Smooth muscle cell (in vitro differentiated cells): Measurements from ENCODE around the gene OR51A4. TPM values are rescaled to one million over a fixed set of nuclear protein-coding genes. Genes with fewer than 3 reads are reported as not detected.

ENCODE experiments used
- DNase-seq: peaks from one replicate; lab custom pipeline; 2025; ENCODE audit not compliant: unreplicated experiment; lab: John Stamatoyannopoulos, UW
- H2AFZ ChIP-seq: fragments of 200-600 bp; sonication (generic); 2 replicates; pipeline ENCODE4 v1.6.0; 2016; ENCODE audit warnings: antibody characterized with exemption, low read depth, mild to moderate bottlenecking
- H3F3A ChIP-seq: fragments of 200-600 bp; sonication (generic); 2 replicates; pipeline ENCODE4 v1.6.0; 2017; ENCODE audit warnings: antibody characterized with exemption, low read depth
- H3K27ac ChIP-seq: fragments of 200-600 bp; sonication (generic); 2 replicates; pipeline ENCODE4 v1.5.1; 2016; ENCODE audit warnings: low read depth, mild to moderate bottlenecking
- H3K27me3 ChIP-seq: fragments of 200-600 bp; sonication (generic); 2 replicates; pipeline ENCODE4 v1.6.1; 2016; ENCODE audit warnings: low read depth, mild to moderate bottlenecking
- H3K36me3 ChIP-seq: fragments of 200-600 bp; sonication (generic); 2 replicates; pipeline ENCODE4 v1.5.1; 2016; ENCODE audit warnings: low read depth
- H3K4me1 ChIP-seq: fragments of 200-600 bp; sonication (generic); 2 replicates; pipeline ENCODE4 v1.5.1; 2016; ENCODE audit warnings: low read depth
- H3K4me2 ChIP-seq: fragments of 200-600 bp; sonication (generic); 2 replicates; pipeline ENCODE4 v1.6.0; 2016; ENCODE audit warnings: mild to moderate bottlenecking
- H3K4me3 ChIP-seq: fragments of 200-600 bp; sonication (generic); 2 replicates; pipeline ENCODE4 v1.5.1; 2016; ENCODE audit warnings: mild to moderate bottlenecking
- H3K79me2 ChIP-seq: fragments of 200-600 bp; sonication (generic); 2 replicates; pipeline ENCODE4 v1.6.0; 2016; ENCODE audit warnings: low read depth, mild to moderate bottlenecking
- H3K9ac ChIP-seq: fragments of 200-600 bp; sonication (generic); 2 replicates; pipeline ENCODE4 v1.6.0; 2016; ENCODE audit warnings: low read depth
- H3K9me3 ChIP-seq: fragments of 200-600 bp; sonication (generic); replicated peaks from 2 replicates; pipeline ENCODE4 v1.5.1; 2016; ENCODE audit warnings: low read depth
- H4K20me1 ChIP-seq: fragments of 200-600 bp; sonication (generic); 2 replicates; pipeline ENCODE4 v1.6.0; 2016; ENCODE audit warnings: low read depth
- WGBS: methylation state at CpG from one replicate; pipeline ENCODE4 v1.1.7; 2016; ENCODE audit warnings: low lambda C conversion rate; 5-methylcytosine and 5-hydroxymethylcytosine counted together
- polyA plus RNA-seq: library from polyadenylated mRNA; unstranded; fragments of >200 nt; fragmentation: Nextera tagmentation; extraction: Ambion mirVana; gene quantifications from 2 replicates; pipeline ENCODE4 v1.2.1, GENCODE V29; 2016
- total RNA-seq: library from RNA; depleted of rRNA; stranded (reverse); fragments of >200 nt; gene quantifications from 2 replicates; pipeline ENCODE4 v1.2.3, GENCODE V29; 2014
- TF ChIP-seq, protein P1 (sequence below): fragments of 200-600 bp; sonication (generic); IDR thresholded peaks from 2 replicates; pipeline ENCODE4 v1.5.1; 2017; ENCODE audit warnings: borderline replicate concordance, mild to moderate bottlenecking, antibody characterized with exemption; ENCODE audit not compliant: insufficient read depth, poor library complexity, severe bottlenecking

OR51A4 gene, protein sequence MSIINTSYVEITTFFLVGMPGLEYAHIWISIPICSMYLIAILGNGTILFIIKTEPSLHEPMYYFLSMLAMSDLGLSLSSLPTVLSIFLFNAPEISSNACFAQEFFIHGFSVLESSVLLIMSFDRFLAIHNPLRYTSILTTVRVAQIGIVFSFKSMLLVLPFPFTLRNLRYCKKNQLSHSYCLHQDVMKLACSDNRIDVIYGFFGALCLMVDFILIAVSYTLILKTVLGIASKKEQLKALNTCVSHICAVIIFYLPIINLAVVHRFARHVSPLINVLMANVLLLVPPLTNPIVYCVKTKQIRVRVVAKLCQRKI
- total RNA-seq (not detected in 2 replicates), polyA plus RNA-seq (not detected in 2 replicates)

DNA sequence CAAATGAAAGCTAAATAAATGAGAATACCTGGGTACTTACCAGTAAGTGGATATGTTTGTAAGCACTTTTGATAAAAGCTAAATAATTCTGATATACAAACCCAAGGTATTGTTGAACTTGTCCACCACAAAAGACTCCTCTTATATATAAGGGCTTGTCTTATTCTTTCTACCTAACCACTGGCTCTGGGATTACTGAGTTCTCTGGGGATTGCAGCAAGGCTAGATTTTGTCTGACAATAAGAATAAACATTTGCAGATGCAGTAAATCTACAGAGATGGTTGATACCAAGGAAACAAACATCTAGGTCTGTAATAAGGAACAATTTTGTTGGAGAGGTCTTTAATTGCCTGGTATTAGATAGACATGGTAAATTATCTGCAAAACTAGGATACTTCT, at the start of gene OR51A4:
OR51A4 (minus strand) TSS at position 101 of the 400 bp plus-strand sequence. CDS start 505 bp downstream, outside the sequence.
- Histone ChIP-seq H3K36me3 (no peaks in the 10 kb centered on the region), H3K79me2 (no peaks in the 10 kb centered on the region), H4K20me1 (no peaks in the 10 kb centered on the region), H3K4me1 (no peaks in the 10 kb centered on the region), H2AFZ (no peak within 1 kb of the TSS), H3K4me2 (no peak within 1 kb of the TSS), H3K9ac (no peak within 1 kb of the TSS), H3K4me3 (no peak within 1 kb of the TSS), H3K27ac (no peak within 1 kb of the TSS), H3F3A (no peaks in the 10 kb centered on the region), H3K27me3 (no peaks in the 10 kb centered on the region), H3K9me3 (no peaks in the 10 kb centered on the region)
- no peak for DNase-seq
- TF ChIP-seq, protein P1, sequence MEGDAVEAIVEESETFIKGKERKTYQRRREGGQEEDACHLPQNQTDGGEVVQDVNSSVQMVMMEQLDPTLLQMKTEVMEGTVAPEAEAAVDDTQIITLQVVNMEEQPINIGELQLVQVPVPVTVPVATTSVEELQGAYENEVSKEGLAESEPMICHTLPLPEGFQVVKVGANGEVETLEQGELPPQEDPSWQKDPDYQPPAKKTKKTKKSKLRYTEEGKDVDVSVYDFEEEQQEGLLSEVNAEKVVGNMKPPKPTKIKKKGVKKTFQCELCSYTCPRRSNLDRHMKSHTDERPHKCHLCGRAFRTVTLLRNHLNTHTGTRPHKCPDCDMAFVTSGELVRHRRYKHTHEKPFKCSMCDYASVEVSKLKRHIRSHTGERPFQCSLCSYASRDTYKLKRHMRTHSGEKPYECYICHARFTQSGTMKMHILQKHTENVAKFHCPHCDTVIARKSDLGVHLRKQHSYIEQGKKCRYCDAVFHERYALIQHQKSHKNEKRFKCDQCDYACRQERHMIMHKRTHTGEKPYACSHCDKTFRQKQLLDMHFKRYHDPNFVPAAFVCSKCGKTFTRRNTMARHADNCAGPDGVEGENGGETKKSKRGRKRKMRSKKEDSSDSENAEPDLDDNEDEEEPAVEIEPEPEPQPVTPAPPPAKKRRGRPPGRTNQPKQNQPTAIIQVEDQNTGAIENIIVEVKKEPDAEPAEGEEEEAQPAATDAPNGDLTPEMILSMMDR: no peak

DNA sequence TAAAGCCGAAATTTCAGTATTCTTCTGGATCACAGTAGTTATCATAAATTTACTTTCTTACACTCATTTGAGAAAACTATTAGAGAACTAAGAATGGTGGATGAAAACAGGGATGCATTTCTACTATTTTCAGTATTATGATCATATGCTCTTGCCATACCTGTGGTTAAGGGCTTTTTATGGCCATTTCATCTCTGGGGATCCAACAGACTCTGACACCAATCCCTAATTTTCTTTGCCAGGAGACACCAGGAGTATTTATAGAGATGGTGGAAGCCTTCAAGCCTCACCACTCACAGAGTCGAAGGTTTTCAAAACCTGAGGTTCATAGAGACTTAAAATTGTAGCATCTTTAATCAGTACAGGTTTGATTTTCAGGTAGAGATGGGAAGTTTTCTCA, 47.1 kb upstream of the OR51A4 start, which contains the start of gene OR51L1:
OR51L1 (plus strand) TSS at position 301 of the 400 bp plus-strand sequence. CDS start 4,132 bp downstream, outside the sequence.
- H3K4me1 ChIP-seq: no peaks in the 10 kb centered on the region
- WGBS: 85% methylated on average over 2 of the region's 2 CpGs
- no peak within 1 kb of the TSS for H3K9ac ChIP-seq
- H2AFZ ChIP-seq: no peak within 1 kb of the TSS
- no peaks in the 10 kb centered on the region for H3K9me3 ChIP-seq
- H3K79me2 ChIP-seq: no peaks in the 10 kb centered on the region
- TF ChIP-seq, protein P1: no peak
- no peaks in the 10 kb centered on the region for H4K20me1 ChIP-seq
- no peak within 1 kb of the TSS for H3K27ac ChIP-seq
- no peaks in the 10 kb centered on the region for H3K27me3 ChIP-seq
- DNase-seq: no peak
- H3K4me3 ChIP-seq: no peak within 1 kb of the TSS
- no peaks in the 10 kb centered on the region for H3F3A ChIP-seq
- H3K36me3 ChIP-seq: no peaks in the 10 kb centered on the region
- H3K4me2 ChIP-seq: no peak within 1 kb of the TSS

DNA sequence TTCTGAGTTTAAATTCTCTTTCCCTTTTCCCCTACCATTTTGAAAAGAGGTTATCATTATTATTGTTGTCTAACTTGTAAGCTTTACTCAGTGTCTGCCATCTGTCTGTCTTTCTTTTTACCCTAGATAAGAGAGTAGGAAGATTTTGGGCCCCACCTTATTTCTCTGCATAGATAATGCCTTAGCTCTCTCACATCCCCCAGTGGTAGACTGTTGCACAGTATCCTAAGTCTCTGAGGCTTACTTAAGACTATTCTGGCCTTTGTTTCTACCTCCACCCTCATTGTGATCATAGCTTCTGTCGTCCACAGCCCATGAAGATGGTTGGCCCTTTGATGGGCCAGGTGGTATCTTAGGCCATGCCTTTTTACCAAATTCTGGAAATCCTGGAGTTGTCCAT, 43.7 kb upstream of the OR51A4 start:
- no peaks in the 10 kb centered on the region for H3K9me3 ChIP-seq
- no peaks in the 10 kb centered on the region for H3K79me2 ChIP-seq
- H3F3A ChIP-seq: no peaks in the 10 kb centered on the region
- H2AFZ ChIP-seq: no peak overlapping the region
- no peaks in the 10 kb centered on the region for H3K4me1 ChIP-seq
- no peak overlapping the region for H3K27ac ChIP-seq
- TF ChIP-seq, protein P1: no peak
- no peak for DNase-seq
- H3K36me3 ChIP-seq: no peaks in the 10 kb centered on the region
- H3K27me3 ChIP-seq: no peaks in the 10 kb centered on the region
- no peaks in the 10 kb centered on the region for H4K20me1 ChIP-seq
- no peak overlapping the region for H3K9ac ChIP-seq
- no peak overlapping the region for H3K4me3 ChIP-seq
- 48% methylated on average over 1 of the region's 1 CpG for WGBS
- H3K4me2 ChIP-seq: no peak overlapping the region

DNA sequence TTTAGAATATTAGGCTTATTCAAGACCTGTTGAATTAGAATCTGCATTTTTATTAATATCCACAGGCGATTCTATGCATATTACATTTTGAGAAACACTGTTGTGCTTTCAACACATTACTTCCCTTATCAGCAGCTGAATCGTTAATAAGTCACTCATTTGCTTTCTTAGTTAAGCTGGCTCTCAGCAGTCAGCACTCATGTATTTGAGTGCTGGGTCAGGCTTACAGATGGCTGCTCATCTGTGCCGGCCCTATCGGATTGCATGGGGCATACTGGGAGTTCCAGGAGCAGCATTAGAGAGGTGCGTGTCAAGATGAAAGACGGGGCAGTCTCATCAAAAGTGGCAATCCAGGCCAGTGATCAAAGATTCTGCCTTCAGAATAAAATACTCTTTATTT, 36.4 kb upstream of the OR51A4 start:
- no peak overlapping the region for H3K4me2 ChIP-seq
- H3K27me3 ChIP-seq: no peaks in the 10 kb centered on the region
- no peak overlapping the region for H2AFZ ChIP-seq
- no peak overlapping the region for H3K4me3 ChIP-seq
- no peak for DNase-seq
- WGBS: 77% methylated on average over 6 of the region's 6 CpGs
- TF ChIP-seq, protein P1: no peak
- no peaks in the 10 kb centered on the region for H3K9me3 ChIP-seq
- H3K79me2 ChIP-seq: no peaks in the 10 kb centered on the region
- H3K4me1 ChIP-seq: no peaks in the 10 kb centered on the region
- H3K36me3 ChIP-seq: no peaks in the 10 kb centered on the region
- no peaks in the 10 kb centered on the region for H4K20me1 ChIP-seq
- no peak overlapping the region for H3K9ac ChIP-seq
- no peak overlapping the region for H3K27ac ChIP-seq
- no peaks in the 10 kb centered on the region for H3F3A ChIP-seq
